IPS-18a (cell line): ENCODE results near the gene PEMT.

Experiments used
- H3K27ac ChIP-seq: one replicate; pipeline ENCODE4 v1.5.1; 2013; ENCODE audit warnings: low read length
- H3K27me3 ChIP-seq: one replicate; pipeline ENCODE4 v1.6.1; 2013; ENCODE audit warnings: mild to moderate bottlenecking, low read length; ENCODE audit not compliant: control insufficient read depth, insufficient read depth
- H3K36me3 ChIP-seq: one replicate; pipeline ENCODE4 v1.6.1; 2013; ENCODE audit warnings: low read depth, low read length; ENCODE audit not compliant: control insufficient read depth
- H3K4me1 ChIP-seq: one replicate; pipeline ENCODE4 v1.6.1; 2013; ENCODE audit warnings: low read depth, low read length; ENCODE audit not compliant: control insufficient read depth
- H3K4me3 ChIP-seq: one replicate; pipeline ENCODE4 v1.5.1; 2013; ENCODE audit warnings: low read length
- H3K9ac ChIP-seq: one replicate; pipeline ENCODE4 v1.6.1; 2013; ENCODE audit warnings: mild to moderate bottlenecking, low read length, moderate library complexity
- H3K9me3 ChIP-seq: one replicate; pipeline ENCODE4 v1.6.1; 2013; ENCODE audit warnings: low read depth, low read length; ENCODE audit not compliant: control insufficient read depth

Gene PEMT

GRCh38 chr17:17456251-17456650, 135.3 kb downstream of the PEMT start:
- Histone ChIP-seq H3K9ac (no peak overlapping the region), H3K36me3 (no peaks in the 10 kb centered on the region), H3K27ac (no peak overlapping the region), H3K9me3 (no peaks in the 10 kb centered on the region), H3K4me1 (no peaks in the 10 kb centered on the region), H3K27me3 (no peaks in the 10 kb centered on the region), H3K4me3 (no peak overlapping the region)
